Neural cell (in vitro differentiated cells): ENCODE measurements around the gene FHIT. TPM values are rescaled to one million over a fixed set of nuclear protein-coding genes. Genes with fewer than 3 reads are reported as not detected.

Experiments
- H2AFZ ChIP-seq: fragments of 200-600, 300-800 bp; sonication (generic), shearing (Covaris generic); 2 replicates; pipeline ENCODE4 v1.6.0; 2014; ENCODE audit warnings: low read depth, mild to moderate bottlenecking, antibody characterized with exemption, low read length, moderate library complexity
- H3F3A ChIP-seq: fragments of 200-600 bp; shearing (Covaris generic); 2 replicates; pipeline ENCODE4 v1.6.1; 2016; ENCODE audit warnings: mild to moderate bottlenecking, moderate library complexity, mixed read lengths, antibody characterized with exemption, low read length; ENCODE audit not compliant: insufficient read depth, poor library complexity, severe bottlenecking
- H3K27ac ChIP-seq: fragments of 200-600, 300-800 bp; sonication (generic), shearing (Covaris generic); 2 replicates; pipeline ENCODE4 v1.5.1; 2014; ENCODE audit warnings: mild to moderate bottlenecking, low read length, moderate library complexity
- H3K27me3 ChIP-seq: fragments of 300-800, 200-600 bp; sonication (generic), shearing (Covaris generic); 2 replicates; pipeline ENCODE4 v1.6.0; 2014; ENCODE audit warnings: mild to moderate bottlenecking, low read depth, low read length, moderate library complexity; ENCODE audit not compliant: insufficient read depth
- H3K36me3 ChIP-seq: fragments of 300-800, 200-600 bp; sonication (generic), shearing (Covaris generic); 2 replicates; pipeline ENCODE4 v1.5.1; 2014; ENCODE audit warnings: mild to moderate bottlenecking, antibody characterized with exemption, low read length, moderate library complexity; ENCODE audit not compliant: insufficient read depth
- H3K4me2 ChIP-seq: fragments of 300-800, 200-600 bp; sonication (generic), shearing (Covaris generic); 2 replicates; pipeline ENCODE4 v1.6.0; 2014; ENCODE audit warnings: mild to moderate bottlenecking, low read length
- H3K4me3 ChIP-seq: fragments of 300-800, 200-600 bp; sonication (generic), shearing (Covaris generic); 2 replicates; pipeline ENCODE4 v1.5.1; 2014; ENCODE audit warnings: mild to moderate bottlenecking, low read length, moderate library complexity
- H3K79me2 ChIP-seq: fragments of 200-600 bp; shearing (Covaris generic); replicated peaks from 2 replicates; pipeline ENCODE4 v1.6.0; 2014; ENCODE audit warnings: mild to moderate bottlenecking, low read length, moderate library complexity; ENCODE audit not compliant: insufficient read depth
- H3K9ac ChIP-seq: fragments of 300-800, 200-600 bp; sonication (generic), shearing (Covaris generic); 2 replicates; pipeline ENCODE4 v1.6.1; 2016; ENCODE audit warnings: mild to moderate bottlenecking, low read length, mixed read lengths
- H3K9me2 ChIP-seq: fragments of 200-600 bp; shearing (Covaris generic); 2 replicates; pipeline ENCODE4 v1.6.1; 2016; ENCODE audit warnings: mild to moderate bottlenecking, low read length, mixed read lengths; ENCODE audit not compliant: insufficient read depth
- H3K9me3 ChIP-seq: fragments of 200-600, 300-800 bp; sonication (generic), shearing (Covaris generic); 2 replicates; pipeline ENCODE4 v1.6.1; 2016; ENCODE audit warnings: mild to moderate bottlenecking, mixed run types, low read length, moderate library complexity, mixed read lengths
- H4K20me1 ChIP-seq: fragments of 200-600 bp; shearing (Covaris generic); 2 replicates; pipeline ENCODE4 v1.6.1; 2016; ENCODE audit warnings: mild to moderate bottlenecking, mixed run types; ENCODE audit not compliant: insufficient read depth
- EP300 ChIP-seq: fragments of 450-650 bp; conservative IDR thresholded peaks from 2 replicates; pipeline ENCODE4 v1.6.1; 2014; ENCODE audit warnings: antibody characterized with exemption, mild to moderate bottlenecking, moderate library complexity; ENCODE audit not compliant: poor library complexity, severe bottlenecking
- EZH2 ChIP-seq: fragments of 200-600, 300-800 bp; shearing (Covaris generic), sonication (generic); IDR thresholded peaks from 2 replicates; pipeline ENCODE4 v1.6.1; 2014; ENCODE audit warnings: antibody characterized with exemption, low read length, borderline replicate concordance, mild to moderate bottlenecking; ENCODE audit not compliant: insufficient read depth, poor library complexity, severe bottlenecking
- POLR2AphosphoS5 ChIP-seq: IDR thresholded peaks from 2 replicates; pipeline ENCODE4 v1.6.1; 2012
- RAD21 ChIP-seq: fragments of 450-650 bp; conservative IDR thresholded peaks from 2 replicates; pipeline ENCODE4 v1.6.1; 2014; ENCODE audit warnings: antibody characterized with exemption, mild to moderate bottlenecking, moderate library complexity
- REST ChIP-seq: IDR thresholded peaks from 2 replicates; pipeline ENCODE4 v1.6.1; 2012; ENCODE audit warnings: borderline replicate concordance
- SMC3 ChIP-seq: fragments of 450-650 bp; conservative IDR thresholded peaks from 2 replicates; pipeline ENCODE4 v1.6.1; 2014; ENCODE audit warnings: antibody characterized with exemption, mild to moderate bottlenecking, moderate library complexity; ENCODE audit not compliant: poor library complexity
- TAF1 ChIP-seq: IDR thresholded peaks from 2 replicates; pipeline ENCODE4 v1.6.1; 2012; ENCODE audit warnings: low read depth
- polyA plus RNA-seq: library from polyadenylated mRNA; depleted of rRNA; stranded (reverse); fragments of >200 nt; gene quantifications from 2 replicates; pipeline ENCODE4 v1.2.3, GENCODE V29; 2014
- TF ChIP-seq, protein P1 (sequence below): fragments of 450-650 bp; IDR thresholded peaks from 2 replicates; pipeline ENCODE4 v1.5.1; 2014; ENCODE audit warnings: antibody characterized with exemption, mild to moderate bottlenecking, moderate library complexity; ENCODE audit not compliant: poor library complexity, severe bottlenecking

FHIT gene
- polyA plus RNA-seq, 1 donor from 2014 or later, result not detected

- Histone ChIP-seq H3K4me2 (no peak overlapping the region), H3K4me3 (no peak overlapping the region), H3K27me3 (no peaks in the 10 kb centered on the region), H3K9ac (no peak overlapping the region), H3K79me2 (no peaks in the 10 kb centered on the region), H3K9me3 (no peaks in the 10 kb centered on the region), H3F3A (no peaks in the 10 kb centered on the region), H3K9me2 (no peaks in the 10 kb centered on the region), H3K36me3 (no peaks in the 10 kb centered on the region), H4K20me1 (no peaks in the 10 kb centered on the region), H3K27ac (no peak overlapping the region), H2AFZ (no peak overlapping the region)
- TF ChIP-seq EP300 (no peak), SMC3 (peak; percentile 27), TAF1 (no peak), RAD21 (peak; percentile 51), POLR2AphosphoS5 (no peak), EZH2 (no peak)
- TF ChIP-seq, protein P1, sequence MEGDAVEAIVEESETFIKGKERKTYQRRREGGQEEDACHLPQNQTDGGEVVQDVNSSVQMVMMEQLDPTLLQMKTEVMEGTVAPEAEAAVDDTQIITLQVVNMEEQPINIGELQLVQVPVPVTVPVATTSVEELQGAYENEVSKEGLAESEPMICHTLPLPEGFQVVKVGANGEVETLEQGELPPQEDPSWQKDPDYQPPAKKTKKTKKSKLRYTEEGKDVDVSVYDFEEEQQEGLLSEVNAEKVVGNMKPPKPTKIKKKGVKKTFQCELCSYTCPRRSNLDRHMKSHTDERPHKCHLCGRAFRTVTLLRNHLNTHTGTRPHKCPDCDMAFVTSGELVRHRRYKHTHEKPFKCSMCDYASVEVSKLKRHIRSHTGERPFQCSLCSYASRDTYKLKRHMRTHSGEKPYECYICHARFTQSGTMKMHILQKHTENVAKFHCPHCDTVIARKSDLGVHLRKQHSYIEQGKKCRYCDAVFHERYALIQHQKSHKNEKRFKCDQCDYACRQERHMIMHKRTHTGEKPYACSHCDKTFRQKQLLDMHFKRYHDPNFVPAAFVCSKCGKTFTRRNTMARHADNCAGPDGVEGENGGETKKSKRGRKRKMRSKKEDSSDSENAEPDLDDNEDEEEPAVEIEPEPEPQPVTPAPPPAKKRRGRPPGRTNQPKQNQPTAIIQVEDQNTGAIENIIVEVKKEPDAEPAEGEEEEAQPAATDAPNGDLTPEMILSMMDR, result peak; percentile 35
Measured at GRCh38 chr3:60536420-60536819, 714.8 kb downstream of the FHIT start.

DNA sequence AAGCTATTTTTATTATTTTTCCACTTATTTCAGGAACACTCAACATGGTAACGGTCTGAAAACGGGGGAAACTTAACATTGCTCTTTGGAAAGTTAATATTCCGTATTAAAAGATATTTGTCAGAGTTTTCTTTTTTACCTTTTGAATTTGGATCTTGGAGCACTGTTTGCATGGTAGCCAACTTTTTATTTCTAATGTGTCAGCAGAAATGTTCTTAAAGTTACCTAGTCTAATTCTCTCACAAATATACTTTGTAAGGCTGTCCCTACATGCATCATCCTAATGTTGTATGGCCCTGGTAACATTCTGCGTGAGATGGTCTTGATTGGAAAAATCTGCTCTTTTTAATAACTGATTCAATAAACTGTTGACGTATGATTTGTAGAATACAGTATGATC lies 719.5 kb downstream of the FHIT start:
- H3K79me2 ChIP-seq, result no peaks in the 10 kb centered on the region
- TF ChIP-seq EP300, result no peak
- no peak for TF ChIP-seq POLR2AphosphoS5
- TF ChIP-seq RAD21, result no peak
- no peak for TF ChIP-seq REST
- TF ChIP-seq, protein P1, result no peak

More for the DNA sequence above, 719.5 kb downstream of the FHIT start:
- Histone ChIP-seq H3K27me3 (no peaks in the 10 kb centered on the region), H2AFZ (no peak overlapping the region), H3K27ac (no peak overlapping the region), H4K20me1 (no peaks in the 10 kb centered on the region), H3F3A (no peaks in the 10 kb centered on the region), H3K9ac (no peak overlapping the region), H3K9me2 (no peaks in the 10 kb centered on the region), H3K4me2 (no peak overlapping the region), H3K4me3 (no peak overlapping the region), H3K36me3 (no peaks in the 10 kb centered on the region), H3K9me3 (no peaks in the 10 kb centered on the region)
